C4-2B (cell line): ENCODE data around the gene RAB4A.

Experiments used
- ZFX ChIP-seq: fragments of 450-650 bp; IDR thresholded peaks from 2 replicates; pipeline ENCODE4 v1.6.1; 2017
- TF ChIP-seq, protein P1 (sequence below): fragments of 450-650 bp; conservative IDR thresholded peaks from 2 replicates; pipeline ENCODE4 v1.5.1; 2017; ENCODE audit warnings: mild to moderate bottlenecking

DNA sequence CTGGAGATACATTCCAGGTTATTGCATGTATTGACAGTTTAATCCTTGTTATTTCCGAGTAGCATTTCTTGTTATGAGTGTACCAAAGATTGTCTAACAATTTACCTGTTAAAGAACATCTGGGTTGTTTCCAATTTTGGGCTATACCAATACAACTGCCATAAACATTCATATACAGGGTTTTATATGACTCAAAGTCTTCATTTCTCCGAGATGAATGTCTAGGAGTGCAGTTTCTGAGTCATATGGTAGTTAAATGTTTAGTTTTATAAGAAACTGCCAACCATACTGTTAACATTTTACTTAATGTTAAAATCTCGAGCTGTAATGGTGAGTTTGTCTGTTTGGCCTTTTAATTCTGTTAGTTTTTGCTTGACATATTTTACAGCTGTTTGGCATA, 10.0 kb downstream of the RAB4A start:
- TF ChIP-seq, protein P1, sequence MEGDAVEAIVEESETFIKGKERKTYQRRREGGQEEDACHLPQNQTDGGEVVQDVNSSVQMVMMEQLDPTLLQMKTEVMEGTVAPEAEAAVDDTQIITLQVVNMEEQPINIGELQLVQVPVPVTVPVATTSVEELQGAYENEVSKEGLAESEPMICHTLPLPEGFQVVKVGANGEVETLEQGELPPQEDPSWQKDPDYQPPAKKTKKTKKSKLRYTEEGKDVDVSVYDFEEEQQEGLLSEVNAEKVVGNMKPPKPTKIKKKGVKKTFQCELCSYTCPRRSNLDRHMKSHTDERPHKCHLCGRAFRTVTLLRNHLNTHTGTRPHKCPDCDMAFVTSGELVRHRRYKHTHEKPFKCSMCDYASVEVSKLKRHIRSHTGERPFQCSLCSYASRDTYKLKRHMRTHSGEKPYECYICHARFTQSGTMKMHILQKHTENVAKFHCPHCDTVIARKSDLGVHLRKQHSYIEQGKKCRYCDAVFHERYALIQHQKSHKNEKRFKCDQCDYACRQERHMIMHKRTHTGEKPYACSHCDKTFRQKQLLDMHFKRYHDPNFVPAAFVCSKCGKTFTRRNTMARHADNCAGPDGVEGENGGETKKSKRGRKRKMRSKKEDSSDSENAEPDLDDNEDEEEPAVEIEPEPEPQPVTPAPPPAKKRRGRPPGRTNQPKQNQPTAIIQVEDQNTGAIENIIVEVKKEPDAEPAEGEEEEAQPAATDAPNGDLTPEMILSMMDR, result no peak
- no peak for TF ChIP-seq ZFX
